Endometrium (tissue), 2 donors: ENCODE measurements around the gene PCDHA5.
"Not testable (repeated sequence)": the region's sequence is repeated elsewhere in the genome, so short reads cannot be mapped to it uniquely, and the experiment has no call there.

Source experiments
- FAIRE-seq: peaks from 2 replicates; lab custom pipeline; 2012; peaks lifted over from hg19 to GRCh38; lab: Jason Lieb, UNC
- donor health status: control.
- donor health status: control.

The PCDHA5 gene

GRCh38 chr5:140821375-140822280 lies at the start of gene PCDHA5:
Gene PCDHA5 (plus strand): TSS chr5:140821613.
- no peak for FAIRE-seq

DNA sequence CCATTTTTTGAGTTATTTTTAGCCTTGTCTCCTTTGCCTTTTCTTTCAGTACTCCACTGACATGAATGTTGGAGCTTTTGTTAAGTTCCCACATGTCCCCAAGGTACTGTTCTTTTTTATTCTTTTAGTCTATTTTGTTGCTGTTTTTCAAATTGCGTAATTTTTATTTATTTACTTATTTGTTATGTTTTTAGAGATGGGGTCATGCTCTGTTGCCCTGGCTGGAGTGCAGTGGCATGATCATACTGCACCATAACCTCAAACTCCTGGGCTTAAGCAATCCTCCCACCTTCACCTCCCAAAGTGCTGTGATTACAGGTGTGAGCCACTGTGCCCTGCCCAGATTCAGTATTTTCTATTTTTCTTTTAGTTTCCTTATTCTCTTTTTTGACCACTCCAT lies 40.9 kb upstream of the PCDHA5 start:
- FAIRE-seq: no peak

DNA sequence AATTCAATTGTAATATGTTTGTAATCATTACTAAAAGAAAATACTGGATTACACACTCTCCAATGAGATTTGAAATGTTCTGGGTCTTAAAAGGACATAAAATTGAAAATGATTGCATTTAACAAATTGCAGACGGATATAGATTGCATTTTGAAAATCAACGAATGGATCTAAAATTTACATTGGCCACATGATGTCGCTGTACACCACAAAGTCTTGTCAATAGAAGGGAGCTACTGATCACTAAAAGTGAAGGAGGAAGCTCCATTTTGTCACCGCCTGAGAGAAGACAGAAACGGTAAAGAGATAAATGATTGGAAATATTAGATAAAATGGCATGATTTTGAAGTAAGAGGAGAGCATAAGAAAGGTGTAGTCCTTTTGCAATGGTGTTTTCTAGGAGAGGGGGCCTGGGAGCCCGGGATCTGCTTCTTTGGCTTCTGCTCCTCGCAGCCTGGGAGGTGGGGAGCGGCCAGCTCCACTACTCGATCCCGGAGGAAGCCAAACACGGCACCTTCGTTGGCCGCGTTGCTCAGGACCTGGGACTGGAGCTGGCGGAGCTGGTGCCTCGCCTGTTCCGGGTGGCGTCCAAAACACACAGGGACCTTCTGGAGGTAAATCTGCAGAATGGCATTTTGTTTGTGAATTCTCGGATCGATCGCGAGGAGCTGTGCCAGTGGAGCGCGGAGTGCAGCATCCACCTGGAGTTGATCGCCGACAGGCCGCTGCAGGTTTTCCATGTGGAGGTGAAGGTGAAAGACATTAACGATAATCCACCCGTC lies 35.3 kb upstream of the PCDHA5 start, which contains the start of gene PCDHA1:
Gene PCDHA1 (plus strand): TSS at position 236 of the 782 bp plus-strand sequence.
- no peak for FAIRE-seq

- FAIRE-seq: not testable (repeated sequence)
These were observed 34.0 kb upstream of the PCDHA5 start for GRCh38 chr5:140787422-140787821.

DNA sequence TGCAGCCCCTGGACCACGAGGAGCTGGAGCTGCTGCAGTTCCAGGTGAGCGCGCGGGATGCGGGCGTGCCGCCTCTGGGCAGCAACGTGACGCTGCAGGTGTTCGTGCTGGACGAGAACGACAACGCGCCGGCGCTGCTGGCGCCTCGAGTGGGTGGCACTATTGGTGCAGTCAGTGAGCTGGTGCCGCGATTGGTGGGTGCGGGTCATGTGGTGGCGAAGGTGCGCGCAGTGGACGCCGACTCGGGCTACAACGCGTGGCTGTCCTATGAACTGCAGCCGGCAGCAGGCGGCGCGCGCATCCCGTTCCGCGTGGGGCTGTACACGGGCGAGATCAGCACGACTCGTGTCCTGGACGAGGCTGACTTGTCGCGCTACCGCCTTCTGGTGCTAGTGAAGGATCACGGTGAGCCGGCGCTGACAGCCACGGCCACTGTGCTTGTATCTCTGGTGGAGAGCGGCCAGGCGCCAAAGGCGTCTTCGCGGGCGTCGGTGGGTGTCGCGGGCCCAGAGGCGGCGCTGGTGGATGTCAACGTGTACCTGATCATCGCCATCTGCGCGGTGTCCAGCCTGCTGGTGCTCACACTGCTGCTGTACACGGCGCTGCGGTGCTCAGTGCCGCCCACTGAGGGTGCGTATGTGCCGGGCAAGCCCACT lies 33.4 kb upstream of the PCDHA5 start:
- not testable (repeated sequence) for FAIRE-seq

- FAIRE-seq: no peak
These were observed 30.3 kb upstream of the PCDHA5 start for GRCh38 chr5:140791089-140791488.

DNA sequence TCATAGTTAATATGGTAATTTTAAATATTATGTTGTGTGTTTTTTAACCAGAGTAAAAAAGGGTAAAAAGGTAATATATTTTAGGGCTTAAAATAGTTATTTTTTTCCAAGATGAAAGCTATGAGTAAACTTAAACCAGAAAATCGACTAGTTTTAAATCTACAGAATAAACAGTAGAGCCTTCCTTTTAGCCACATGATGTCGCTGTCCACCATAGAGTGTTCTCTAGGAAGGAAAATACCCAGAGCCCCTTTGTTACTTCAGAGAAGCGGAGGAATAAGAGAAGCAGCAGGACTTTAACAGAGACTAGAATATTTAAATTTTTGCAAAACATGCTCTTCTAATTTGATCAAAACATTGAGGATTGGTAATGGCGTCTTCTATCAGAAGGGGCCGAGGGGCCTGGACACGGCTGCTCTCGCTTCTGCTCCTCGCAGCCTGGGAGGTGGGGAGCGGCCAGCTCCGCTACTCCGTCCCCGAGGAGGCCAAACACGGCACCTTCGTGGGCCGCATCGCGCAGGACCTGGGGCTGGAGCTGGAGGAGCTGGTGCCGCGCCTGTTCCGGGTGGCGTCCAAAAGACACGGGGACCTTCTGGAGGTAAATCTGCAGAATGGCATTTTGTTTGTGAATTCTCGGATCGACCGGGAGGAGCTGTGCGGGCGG lies 26.7 kb upstream of the PCDHA5 start, which contains the start of gene PCDHA2:
Gene PCDHA2 (plus strand): TSS at position 258 of the 664 bp plus-strand sequence.
- no peak for FAIRE-seq

- no peak for FAIRE-seq
These were observed 26.2 kb upstream of the PCDHA5 start for GRCh38 chr5:140795259-140795641.

DNA sequence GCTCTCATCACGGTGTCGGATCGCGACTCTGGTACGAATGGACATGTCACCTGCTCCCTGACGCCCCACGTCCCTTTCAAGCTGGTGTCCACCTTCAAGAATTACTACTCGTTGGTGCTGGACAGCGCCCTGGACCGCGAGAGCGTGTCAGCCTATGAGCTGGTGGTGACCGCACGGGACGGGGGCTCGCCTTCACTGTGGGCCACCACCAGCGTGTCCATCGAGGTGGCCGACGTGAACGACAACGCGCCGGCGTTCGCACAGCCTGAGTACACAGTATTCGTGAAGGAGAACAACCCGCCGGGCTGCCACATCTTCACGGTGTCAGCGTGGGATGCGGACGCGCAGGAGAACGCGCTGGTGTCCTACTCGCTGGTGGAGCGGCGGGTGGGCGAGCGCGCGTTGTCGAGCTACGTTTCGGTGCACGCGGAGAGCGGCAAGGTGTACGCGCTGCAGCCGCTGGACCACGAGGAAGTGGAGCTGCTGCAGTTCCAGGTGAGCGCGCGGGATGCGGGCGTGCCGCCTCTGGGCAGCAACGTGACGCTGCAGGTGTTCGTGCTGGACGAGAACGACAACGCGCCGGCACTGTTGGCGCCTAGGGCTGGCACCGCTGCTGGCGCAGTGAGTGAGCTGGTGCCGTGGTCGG lies 25.2 kb upstream of the PCDHA5 start:
- not testable (repeated sequence) for FAIRE-seq

DNA sequence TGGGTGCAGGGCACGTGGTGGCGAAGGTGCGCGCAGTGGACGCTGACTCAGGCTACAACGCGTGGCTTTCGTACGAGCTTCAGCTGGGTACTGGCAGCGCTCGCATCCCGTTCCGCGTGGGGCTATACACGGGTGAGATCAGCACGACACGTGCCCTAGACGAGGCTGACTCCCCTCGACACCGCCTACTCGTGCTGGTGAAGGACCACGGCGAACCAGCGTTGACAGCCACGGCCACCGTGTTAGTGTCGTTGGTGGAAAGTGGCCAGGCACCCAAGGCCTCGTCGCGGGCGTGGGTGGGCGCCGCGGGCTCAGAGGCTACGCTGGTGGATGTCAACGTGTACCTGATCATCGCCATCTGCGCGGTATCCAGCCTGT lies 24.7 kb upstream of the PCDHA5 start:
- FAIRE-seq: no peak

DNA sequence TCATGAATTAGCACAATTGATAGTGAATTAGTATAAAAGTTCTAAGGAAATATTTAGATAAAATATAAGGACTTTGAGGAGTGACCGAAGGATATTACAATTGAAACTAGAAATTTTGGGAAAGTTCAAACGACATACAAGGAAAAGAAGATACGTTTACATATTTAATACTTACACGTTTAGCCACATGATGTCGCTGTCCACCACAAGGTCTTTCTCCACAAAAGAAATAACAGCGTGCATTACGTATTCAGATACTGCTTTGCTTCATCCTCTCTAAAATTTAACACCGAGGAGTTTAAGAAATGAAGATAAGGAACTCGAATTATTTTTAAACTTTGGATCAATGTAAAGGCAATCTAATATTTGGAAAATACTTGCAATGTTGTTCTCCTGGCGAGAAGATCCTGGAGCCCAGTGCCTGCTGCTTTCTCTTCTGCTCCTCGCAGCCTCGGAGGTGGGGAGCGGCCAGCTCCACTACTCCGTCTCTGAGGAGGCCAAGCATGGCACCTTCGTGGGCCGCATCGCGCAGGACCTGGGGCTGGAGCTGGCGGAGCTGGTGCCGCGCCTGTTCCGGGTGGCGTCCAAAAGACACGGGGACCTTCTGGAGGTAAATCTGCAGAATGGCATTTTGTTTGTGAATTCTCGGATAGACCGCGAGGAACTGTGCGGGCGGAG lies 20.5 kb upstream of the PCDHA5 start, which contains the start of gene PCDHA3:
Gene PCDHA3 (plus strand): TSS at position 242 of the 678 bp plus-strand sequence.
- FAIRE-seq: no peak

- FAIRE-seq: no peak
These were observed 19.9 kb upstream of the PCDHA5 start for GRCh38 chr5:140801494-140801841.

GRCh38 chr5:140802381-140802780 lies 19.0 kb upstream of the PCDHA5 start:
- not testable (repeated sequence) for FAIRE-seq

GRCh38 chr5:140802781-140803271 lies 18.6 kb upstream of the PCDHA5 start:
- no peak for FAIRE-seq

- no peak for FAIRE-seq
These were observed 14.3 kb upstream of the PCDHA5 start, which contains the start of gene PCDHA4 for GRCh38 chr5:140806834-140807775. Gene PCDHA4 (plus strand): TSS chr5:140807068.

GRCh38 chr5:140808241-140808888 lies 13.0 kb upstream of the PCDHA5 start:
- FAIRE-seq: not testable (repeated sequence)

DNA sequence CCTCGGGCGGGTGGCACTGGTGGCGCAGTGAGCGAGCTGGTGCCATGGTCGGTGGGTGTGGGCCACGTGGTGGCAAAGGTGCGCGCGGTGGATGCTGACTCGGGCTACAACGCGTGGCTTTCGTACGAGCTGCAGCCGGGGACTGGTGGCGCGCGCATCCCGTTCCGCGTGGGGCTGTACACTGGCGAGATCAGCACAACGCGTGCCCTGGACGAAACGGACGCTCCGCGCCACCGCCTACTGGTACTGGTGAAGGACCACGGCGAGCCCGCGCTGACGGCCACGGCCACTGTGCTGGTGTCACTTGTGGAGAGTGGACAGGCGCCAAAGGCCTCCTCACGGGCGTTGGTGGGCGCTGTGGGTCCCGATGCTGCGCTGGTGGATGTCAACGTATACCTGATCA lies 12.5 kb upstream of the PCDHA5 start:
- FAIRE-seq: no peak

GRCh38 chr5:140822281-140822629 lies 842 bp downstream of the PCDHA5 start:
- FAIRE-seq: no peak

GRCh38 chr5:140822969-140823368 lies 1.6 kb downstream of the PCDHA5 start:
- FAIRE-seq: not testable (repeated sequence)
